H9 (cell line): ENCODE results near the gene UHRF1. TPM values are rescaled to one million over a fixed set of nuclear protein-coding genes. Genes with fewer than 3 reads are reported as not detected.

Experiments
- DNase-seq: peaks from one replicate; pipeline ENCODE4 v3.0.0-alpha.2; 2017
- H2AFZ ChIP-seq: one replicate; pipeline ENCODE4 v1.6.1; 2013; ENCODE audit warnings: mild to moderate bottlenecking, low read length, control low read depth, moderate library complexity
- H2AK5ac ChIP-seq: 2 replicates; pipeline ENCODE4 v1.6.1; 2013; ENCODE audit warnings: low read length, control low read depth, mixed read lengths; ENCODE audit not compliant: insufficient read length
- H2BK120ac ChIP-seq: one replicate; pipeline ENCODE4 v1.6.1; 2013; ENCODE audit warnings: low read depth, mild to moderate bottlenecking, low read length, control low read depth, inconsistent platforms; ENCODE audit not compliant: poor library complexity, severe bottlenecking
- H2BK12ac ChIP-seq: 2 replicates; pipeline ENCODE4 v1.6.1; 2013; ENCODE audit warnings: low read length, control low read depth, mixed read lengths, low read depth; ENCODE audit not compliant: insufficient read length
- H2BK15ac ChIP-seq: 2 replicates; pipeline ENCODE4 v1.6.1; 2013; ENCODE audit warnings: low read depth, low read length, control low read depth
- H2BK20ac ChIP-seq: one replicate; pipeline ENCODE4 v1.6.1; 2013; ENCODE audit warnings: low read depth, mild to moderate bottlenecking, low read length, control low read depth, inconsistent platforms; ENCODE audit not compliant: poor library complexity, severe bottlenecking
- H2BK5ac ChIP-seq: 2 replicates; pipeline ENCODE4 v1.6.1; 2013; ENCODE audit warnings: low read length, control low read depth, mixed read lengths; ENCODE audit not compliant: insufficient read length
- H3K14ac ChIP-seq: 2 replicates; pipeline ENCODE4 v1.6.1; 2013; ENCODE audit warnings: low read length, control low read depth; ENCODE audit not compliant: insufficient read depth
- H3K18ac ChIP-seq: 2 replicates; pipeline ENCODE4 v1.6.1; 2013; ENCODE audit warnings: low read depth, mild to moderate bottlenecking, mixed read lengths, low read length, control low read depth; ENCODE audit not compliant: insufficient read length
- H3K23ac ChIP-seq: 2 replicates; pipeline ENCODE4 v1.6.1; 2013; ENCODE audit warnings: low read length, control low read depth, mixed read lengths, low read depth; ENCODE audit not compliant: insufficient read length
- H3K23me2 ChIP-seq: 2 replicates; pipeline ENCODE4 v1.6.1; 2013; ENCODE audit warnings: low read depth, mild to moderate bottlenecking, mixed read lengths, low read length, control low read depth; ENCODE audit not compliant: insufficient read length, poor library complexity, severe bottlenecking
- H3K27ac ChIP-seq: 2 replicates; pipeline ENCODE4 v1.5.1; 2013; ENCODE audit warnings: low read length, control low read depth, mixed read lengths, low read depth; ENCODE audit not compliant: insufficient read length
- H3K27me3 ChIP-seq: 2 replicates; pipeline ENCODE4 v1.6.1; 2013; ENCODE audit warnings: low read length, control low read depth, inconsistent platforms; ENCODE audit not compliant: insufficient read depth
- H3K4ac ChIP-seq: 2 replicates; pipeline ENCODE4 v1.6.1; 2013; ENCODE audit warnings: low read depth, mild to moderate bottlenecking, control low read depth, inconsistent platforms, low read length, moderate library complexity
- H3K4me1 ChIP-seq: 2 replicates; pipeline ENCODE4 v1.6.1; 2013; ENCODE audit warnings: low read length, control low read depth, inconsistent platforms; ENCODE audit not compliant: insufficient read depth
- H3K4me2 ChIP-seq: 2 replicates; pipeline ENCODE4 v1.6.1; 2013; ENCODE audit warnings: low read length, control low read depth, mixed read lengths; ENCODE audit not compliant: insufficient read length, insufficient read depth
- H3K56ac ChIP-seq: 2 replicates; pipeline ENCODE4 v1.6.1; 2013; ENCODE audit warnings: low read depth, mild to moderate bottlenecking, mixed read lengths, low read length, control low read depth; ENCODE audit not compliant: insufficient read length
- H3K79me1 ChIP-seq: 2 replicates; pipeline ENCODE4 v1.6.1; 2013; ENCODE audit warnings: low read depth, mild to moderate bottlenecking, moderate library complexity, low read length, control low read depth, inconsistent platforms; ENCODE audit not compliant: insufficient read depth, poor library complexity, severe bottlenecking
- H3K79me2 ChIP-seq: 2 replicates; pipeline ENCODE4 v1.6.1; 2013; ENCODE audit warnings: low read length, control low read depth, inconsistent platforms; ENCODE audit not compliant: insufficient read depth
- H3K9ac ChIP-seq: 2 replicates; pipeline ENCODE4 v1.6.1; 2013; ENCODE audit warnings: low read length, control low read depth, mixed read lengths; ENCODE audit not compliant: insufficient read length; ENCODE audit errors: extremely low read depth
- H3K9me3 ChIP-seq: one replicate; pipeline ENCODE4 v1.6.1; 2013; ENCODE audit warnings: low read depth, low read length, inconsistent platforms; ENCODE audit not compliant: control insufficient read depth
- H3T11ph ChIP-seq: one replicate; pipeline ENCODE4 v1.6.1; 2013; ENCODE audit warnings: mild to moderate bottlenecking, low read length, control low read depth, inconsistent platforms
- H4K20me1 ChIP-seq: one replicate; pipeline ENCODE4 v1.6.1; 2013; ENCODE audit not compliant: control insufficient read depth, insufficient read length, insufficient read depth
- H4K5ac ChIP-seq: 2 replicates; pipeline ENCODE4 v1.6.1; 2013; ENCODE audit warnings: low read depth, mild to moderate bottlenecking, mixed read lengths, low read length, control low read depth; ENCODE audit not compliant: insufficient read length
- H4K8ac ChIP-seq: replicated peaks from 2 replicates; pipeline ENCODE4 v1.6.1; 2013; ENCODE audit warnings: low read length, control low read depth, mixed read lengths, low read depth; ENCODE audit not compliant: insufficient read length
- H4K91ac ChIP-seq: 2 replicates; pipeline ENCODE4 v1.6.1; 2013; ENCODE audit warnings: low read depth, mild to moderate bottlenecking, moderate library complexity, mixed read lengths, low read length, control low read depth; ENCODE audit not compliant: insufficient read length
- H3K27ac Mint-ChIP-seq, 3 experiments: 2 replicates in 2 of 3; 3 replicates in 1 of 3; pipeline ENCODE4 v1.8.0; 2020 to 2021; ENCODE audit warnings: mixed read lengths in 3 of 3, mild to moderate bottlenecking in 1 of 3, moderate library complexity in 1 of 3
- H3K27me3 Mint-ChIP-seq: 2 replicates; pipeline ENCODE4 v1.8.0; 2021; ENCODE audit warnings: low read depth, mild to moderate bottlenecking, moderate library complexity, mixed read lengths
- H3K36me3 Mint-ChIP-seq, 3 experiments: 2 replicates in 2 of 3; 3 replicates in 1 of 3; pipeline ENCODE4 v1.8.0; 2020 to 2021; ENCODE audit warnings: low read depth in 3 of 3, mixed read lengths in 3 of 3; ENCODE audit not compliant: insufficient read depth in 1 of 3
- H3K4me1 Mint-ChIP-seq, 2 experiments: 2 replicates each; pipeline ENCODE4 v1.8.0; 2020; ENCODE audit warnings: mixed read lengths in 2 of 2
- H3K4me3 Mint-ChIP-seq, 2 experiments: 2 replicates in 1 of 2; 3 replicates in 1 of 2; pipeline ENCODE4 v1.8.0; 2020 to 2021; ENCODE audit warnings: mild to moderate bottlenecking in 2 of 2, mixed read lengths in 2 of 2, moderate library complexity in 1 of 2
- H3K9me3 Mint-ChIP-seq, 2 experiments: 2 replicates in 1 of 2; 3 replicates in 1 of 2; pipeline ENCODE4 v1.8.0; 2020; ENCODE audit warnings: mild to moderate bottlenecking in 2 of 2, mixed read lengths in 2 of 2, moderate library complexity in 1 of 2
- CTCF ChIP-seq: fragments of 200-600 bp; sonication (generic); conservative IDR thresholded peaks from 3 replicates; pipeline ENCODE4 v1.8.0; 2021; ENCODE audit warnings: antibody characterized with exemption, mild to moderate bottlenecking
- WGBS: extraction: QIAGEN DNeasy Blood & Tissue Kit; methylation state at CpG from one replicate; pipeline ENCODE4 v1.1.7; 2013; ENCODE audit warnings: missing lambda C conversion rate, low lambda C conversion rate, mixed read lengths; ENCODE audit not compliant: insufficient read length; ENCODE audit errors: extremely low coverage; 5-methylcytosine and 5-hydroxymethylcytosine counted together
- total RNA-seq: library from RNA; stranded (reverse); gene quantifications from 2 replicates; pipeline ENCODE4 v1.2.1, GENCODE V29; 2021

The UHRF1 gene
- total RNA-seq, 1 experiment from 2014 or later, result 106 TPM

GRCh38 chr19:4889034-4889815 lies 20.1 kb upstream of the UHRF1 start:
- no peak overlapping the region for H3K4ac ChIP-seq
- H3K27ac ChIP-seq, result no peak overlapping the region
- no peak overlapping the region for H3K27ac Mint-ChIP-seq
- no peak overlapping the region for H4K91ac ChIP-seq
- H3K27me3 ChIP-seq, result no peaks in the 10 kb centered on the region; the same call in 1 of the 2 replicates
- no peak overlapping the region for H2BK5ac ChIP-seq
- no peak overlapping the region for H2AFZ ChIP-seq
- no peaks in the 10 kb centered on the region for H3K9me3 Mint-ChIP-seq
- H2BK12ac ChIP-seq, result no peak overlapping the region
- H3K14ac ChIP-seq, result no peak overlapping the region
- H2BK120ac ChIP-seq, result no peak overlapping the region
- H3K79me2 ChIP-seq, result no peaks in the 10 kb centered on the region
- no peak for DNase-seq
- peaks cover 47% of the 10 kb centered on the region for H3K27me3 Mint-ChIP-seq
- no peaks in the 10 kb centered on the region for H3K79me1 ChIP-seq
- no peak overlapping the region for H3K56ac ChIP-seq
- H3K36me3 Mint-ChIP-seq, result no peaks in the 10 kb centered on the region
- no peak overlapping the region for H2BK15ac ChIP-seq
- H4K20me1 ChIP-seq, result peaks cover 4% of the 10 kb centered on the region
- H3K9ac ChIP-seq, result no peak overlapping the region
- no peak overlapping the region for H4K5ac ChIP-seq
- no peak overlapping the region for H2AK5ac ChIP-seq
- no peak overlapping the region for H3K18ac ChIP-seq
- no CpG with 5 or more reads among the region's 14 CpGs for WGBS
- no peak overlapping the region for H3K4me2 ChIP-seq
- H2BK20ac ChIP-seq, result no peak overlapping the region
- no peak for TF ChIP-seq CTCF
- H3K4me1 ChIP-seq, result no peaks in the 10 kb centered on the region
- no peak overlapping the region for H3K4me3 Mint-ChIP-seq
- no peaks in the 10 kb centered on the region for H3K23me2 ChIP-seq
- H3K4me1 Mint-ChIP-seq, result peaks cover 2 to 3% of the 10 kb centered on the region in 2 experiments; a peak in 3 of 4 replicates
- no peak overlapping the region for H3T11ph ChIP-seq
- no peak overlapping the region for H3K23ac ChIP-seq
- no peaks in the 10 kb centered on the region for H3K9me3 ChIP-seq
- no peak overlapping the region for H4K8ac ChIP-seq
